Measurements from ENCODE around the gene CXCR5.

DNA sequence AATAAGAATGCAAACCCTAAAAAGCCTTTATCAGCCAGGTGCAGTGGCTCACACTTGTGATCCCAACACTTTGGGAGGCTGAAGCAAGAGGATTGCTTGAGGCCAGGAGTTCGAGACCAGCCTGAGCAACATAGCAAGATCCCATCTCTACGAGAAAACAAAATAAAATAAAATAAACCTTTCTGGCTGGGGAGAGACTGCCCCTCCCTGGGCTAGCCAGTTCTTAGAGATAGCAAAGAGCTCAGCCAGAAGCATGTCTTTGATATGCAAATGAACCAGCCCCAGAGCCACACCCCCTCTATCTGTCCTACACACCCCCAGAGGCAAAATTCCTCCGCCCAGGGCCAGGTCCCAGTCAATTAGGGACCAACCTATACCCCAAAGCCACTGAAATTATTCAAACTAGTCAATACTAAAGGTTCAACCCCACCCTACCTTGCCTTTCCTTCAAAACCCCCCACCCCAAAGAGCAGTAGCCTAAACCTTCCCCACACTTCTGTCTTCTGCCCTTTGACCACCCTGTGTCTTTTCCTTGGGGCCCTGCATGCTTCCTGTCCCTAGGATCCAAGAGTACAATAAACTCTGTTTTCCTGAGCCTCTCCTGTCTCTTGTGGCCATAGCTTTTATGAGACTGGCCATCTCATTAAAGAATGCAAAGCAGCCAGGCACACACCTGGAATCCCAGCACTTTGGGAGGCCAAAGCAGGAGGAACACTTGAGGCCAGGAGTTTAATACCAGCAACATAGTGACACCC, 37.3 kb upstream of the CXCR5 start:
- TF ChIP-seq, protein P1, sequence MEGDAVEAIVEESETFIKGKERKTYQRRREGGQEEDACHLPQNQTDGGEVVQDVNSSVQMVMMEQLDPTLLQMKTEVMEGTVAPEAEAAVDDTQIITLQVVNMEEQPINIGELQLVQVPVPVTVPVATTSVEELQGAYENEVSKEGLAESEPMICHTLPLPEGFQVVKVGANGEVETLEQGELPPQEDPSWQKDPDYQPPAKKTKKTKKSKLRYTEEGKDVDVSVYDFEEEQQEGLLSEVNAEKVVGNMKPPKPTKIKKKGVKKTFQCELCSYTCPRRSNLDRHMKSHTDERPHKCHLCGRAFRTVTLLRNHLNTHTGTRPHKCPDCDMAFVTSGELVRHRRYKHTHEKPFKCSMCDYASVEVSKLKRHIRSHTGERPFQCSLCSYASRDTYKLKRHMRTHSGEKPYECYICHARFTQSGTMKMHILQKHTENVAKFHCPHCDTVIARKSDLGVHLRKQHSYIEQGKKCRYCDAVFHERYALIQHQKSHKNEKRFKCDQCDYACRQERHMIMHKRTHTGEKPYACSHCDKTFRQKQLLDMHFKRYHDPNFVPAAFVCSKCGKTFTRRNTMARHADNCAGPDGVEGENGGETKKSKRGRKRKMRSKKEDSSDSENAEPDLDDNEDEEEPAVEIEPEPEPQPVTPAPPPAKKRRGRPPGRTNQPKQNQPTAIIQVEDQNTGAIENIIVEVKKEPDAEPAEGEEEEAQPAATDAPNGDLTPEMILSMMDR (IDR thresholded peaks at IDR 0.05) = no peak
- no peak for TF ChIP-seq POLR2A (IDR thresholded peaks at IDR 0.05)
